IMR-90 (cell line): Measurements from ENCODE around the gene TNNC2.

Experiments used
- MAZ ChIP-seq: IDR thresholded peaks from 2 replicates; pipeline ENCODE4 v1.6.1; 2012; ENCODE audit warnings: low read depth, mild to moderate bottlenecking, low read length, improper control_type of control experiment, moderate library complexity, borderline replicate concordance
- POLR2A ChIP-seq: IDR thresholded peaks from 2 replicates; pipeline ENCODE4 v1.6.1; 2012; ENCODE audit warnings: mild to moderate bottlenecking, low read depth, low read length
- TF ChIP-seq, protein P1 (sequence below): conservative IDR thresholded peaks from 2 replicates; pipeline ENCODE4 v1.5.1; 2012; ENCODE audit warnings: mild to moderate bottlenecking, low read depth, low read length, improper control_type of control experiment

DNA sequence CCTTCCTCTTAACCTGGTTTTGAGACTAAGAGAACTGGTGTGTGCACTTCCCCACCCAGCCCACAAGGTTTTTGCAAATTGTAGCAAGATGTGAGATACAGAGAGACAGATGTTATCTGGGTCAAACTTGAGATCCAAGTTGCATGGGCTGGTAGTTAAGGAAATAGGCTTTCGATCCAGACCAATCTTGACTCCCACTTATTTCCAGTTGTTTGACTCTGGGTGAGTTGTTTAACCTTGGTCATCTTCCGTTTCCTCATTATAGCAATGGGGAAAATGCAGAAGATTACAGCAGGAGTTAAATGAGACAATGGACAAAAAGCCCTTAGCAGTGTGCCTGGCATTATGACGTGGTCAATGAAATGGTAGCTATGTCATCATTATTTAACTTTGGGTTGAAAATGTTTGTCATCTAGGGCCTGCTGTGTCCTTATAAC, 8.2 kb upstream of the TNNC2 start:
- TF ChIP-seq MAZ (no peak), POLR2A (no peak)
- TF ChIP-seq, protein P1, sequence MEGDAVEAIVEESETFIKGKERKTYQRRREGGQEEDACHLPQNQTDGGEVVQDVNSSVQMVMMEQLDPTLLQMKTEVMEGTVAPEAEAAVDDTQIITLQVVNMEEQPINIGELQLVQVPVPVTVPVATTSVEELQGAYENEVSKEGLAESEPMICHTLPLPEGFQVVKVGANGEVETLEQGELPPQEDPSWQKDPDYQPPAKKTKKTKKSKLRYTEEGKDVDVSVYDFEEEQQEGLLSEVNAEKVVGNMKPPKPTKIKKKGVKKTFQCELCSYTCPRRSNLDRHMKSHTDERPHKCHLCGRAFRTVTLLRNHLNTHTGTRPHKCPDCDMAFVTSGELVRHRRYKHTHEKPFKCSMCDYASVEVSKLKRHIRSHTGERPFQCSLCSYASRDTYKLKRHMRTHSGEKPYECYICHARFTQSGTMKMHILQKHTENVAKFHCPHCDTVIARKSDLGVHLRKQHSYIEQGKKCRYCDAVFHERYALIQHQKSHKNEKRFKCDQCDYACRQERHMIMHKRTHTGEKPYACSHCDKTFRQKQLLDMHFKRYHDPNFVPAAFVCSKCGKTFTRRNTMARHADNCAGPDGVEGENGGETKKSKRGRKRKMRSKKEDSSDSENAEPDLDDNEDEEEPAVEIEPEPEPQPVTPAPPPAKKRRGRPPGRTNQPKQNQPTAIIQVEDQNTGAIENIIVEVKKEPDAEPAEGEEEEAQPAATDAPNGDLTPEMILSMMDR = no peak
